ENCODE measurements around the gene AKR1D1.
"Not testable (repeated sequence)": the region's sequence is repeated elsewhere in the genome, so short reads cannot be mapped to it uniquely, and the experiment has no call there.

Gene AKR1D1

DNA sequence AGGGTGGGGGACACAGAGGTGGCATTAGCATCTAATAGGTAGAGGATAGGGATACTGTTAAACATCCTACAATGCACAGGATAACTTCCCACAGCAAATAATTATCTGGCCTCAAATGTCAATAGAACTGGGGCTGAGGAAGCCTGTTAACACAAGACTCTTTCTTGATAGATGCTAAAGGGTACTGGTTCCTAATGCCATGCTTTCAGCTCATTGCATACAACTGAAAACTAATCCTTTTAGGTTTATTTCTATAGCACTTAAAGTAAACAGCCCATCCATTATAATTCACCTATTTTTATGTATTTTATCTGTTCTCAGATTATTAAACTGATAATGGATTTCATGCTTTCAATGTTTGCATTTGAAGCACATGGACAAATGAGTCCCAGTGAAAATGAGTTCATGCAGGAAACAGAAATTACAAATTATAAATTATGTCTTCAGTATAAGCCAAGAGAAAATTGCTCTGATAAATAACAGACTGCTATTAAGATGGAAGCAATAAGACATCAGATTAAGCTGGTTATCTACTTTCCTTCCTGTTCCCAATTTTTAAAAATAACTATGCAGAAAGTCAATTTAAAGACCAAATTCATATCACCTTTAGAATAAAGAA, 66.4 kb downstream of the AKR1D1 start:
- Histone ChIP-seq H3K9me3 (ENCODE audit: control insufficient read depth, low read length) (no peaks in the 10 kb centered on the region), H3K79me2 (no peaks in the 10 kb centered on the region)
- no peak for TF ChIP-seq CTCF (IDR thresholded peaks at IDR 0.05)

GRCh38 chr7:138144958-138145357, 68.7 kb downstream of the AKR1D1 start:
- H3K79me2 ChIP-seq: no peaks in the 10 kb centered on the region

More for the DNA sequence above, 66.4 kb downstream of the AKR1D1 start:
- no peaks in the 10 kb centered on the region for H3K36me3 ChIP-seq (ENCODE audit: control insufficient read depth, insufficient read depth, low read length)
- H3K4me3 ChIP-seq (ENCODE audit: low read depth, low read length): no peak overlapping the region
- no peak overlapping the region for H3K27ac ChIP-seq
- H3K27me3 ChIP-seq (ENCODE audit: control insufficient read depth, insufficient read depth, low read length): no peaks in the 10 kb centered on the region
- no peak overlapping the region for H3K4me2 ChIP-seq (ENCODE audit: low read length)
- H3K9ac ChIP-seq: no peak overlapping the region
- no peaks in the 10 kb centered on the region for H3K4me1 ChIP-seq
- H2AFZ ChIP-seq: no peak overlapping the region

GRCh38 chr7:138146221-138146620, 70.0 kb downstream of the AKR1D1 start:
- not testable (repeated sequence) for H3K79me2 ChIP-seq; H3K36me3 ChIP-seq (ENCODE audit: control insufficient read depth, insufficient read depth, low read length); H2AFZ ChIP-seq; H3K4me1 ChIP-seq; H3K4me3 ChIP-seq (ENCODE audit: low read depth, low read length); H3K27ac ChIP-seq; H3K27me3 ChIP-seq (ENCODE audit: control insufficient read depth, insufficient read depth, low read length); H3K4me2 ChIP-seq (ENCODE audit: low read length); H3K9ac ChIP-seq; H3K9me3 ChIP-seq (ENCODE audit: control insufficient read depth, low read length)

More at GRCh38 chr7:138144958-138145357, 68.7 kb downstream of the AKR1D1 start:
- Histone ChIP-seq H3K4me2 (ENCODE audit: low read length) (no peak overlapping the region), H3K9me3 (ENCODE audit: control insufficient read depth, low read length) (no peaks in the 10 kb centered on the region), H3K27ac (no peak overlapping the region), H2AFZ (no peak overlapping the region), H3K9ac (no peak overlapping the region), H3K4me3 (ENCODE audit: low read depth, low read length) (no peak overlapping the region), H3K4me1 (no peaks in the 10 kb centered on the region), H3K36me3 (ENCODE audit: control insufficient read depth, insufficient read depth, low read length) (no peaks in the 10 kb centered on the region), H3K27me3 (ENCODE audit: control insufficient read depth, insufficient read depth, low read length) (no peaks in the 10 kb centered on the region)
- TF ChIP-seq CTCF (IDR thresholded peaks at IDR 0.05): no peak

GRCh38 chr7:138146757-138147734, 70.8 kb downstream of the AKR1D1 start:
- H3K9ac ChIP-seq: not testable (repeated sequence)

DNA sequence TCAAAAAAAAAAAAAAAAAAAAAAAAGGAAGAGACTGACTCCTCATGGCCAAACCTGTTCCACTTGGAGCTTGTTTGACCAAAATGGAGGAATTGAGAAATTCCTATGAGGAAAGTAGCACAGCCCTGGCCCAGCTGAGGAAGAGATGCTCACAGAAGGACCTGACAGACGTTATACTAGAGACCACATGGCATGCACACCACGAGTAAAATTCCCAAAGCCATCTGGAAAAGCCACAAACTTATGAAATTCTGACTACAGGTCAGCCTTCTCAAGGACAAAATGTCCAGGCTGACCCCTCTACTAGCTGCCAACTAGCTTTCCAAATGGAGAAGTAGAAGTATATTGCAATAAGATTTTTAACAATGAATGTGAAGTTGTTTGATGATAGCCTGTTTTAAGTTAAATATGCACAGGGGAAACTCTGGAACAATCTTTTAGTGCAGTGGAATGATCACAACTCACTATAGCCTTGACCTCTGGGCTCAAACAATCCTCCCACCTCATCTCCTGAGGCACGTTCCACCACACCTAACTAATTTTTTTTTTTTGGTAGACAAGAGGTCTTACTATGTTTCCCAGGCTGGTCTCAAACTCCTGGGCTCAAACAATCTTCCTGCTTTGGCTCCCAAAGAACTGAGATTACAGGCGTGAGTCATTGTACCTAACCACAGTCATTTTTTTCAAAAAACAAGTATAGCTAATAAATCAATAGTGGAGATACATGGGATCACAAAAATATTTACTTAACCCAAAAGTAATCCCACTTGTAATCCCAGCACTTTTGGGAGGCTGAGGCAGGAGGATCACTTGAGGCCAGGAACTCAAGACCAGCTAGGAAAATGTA, 75.7 kb downstream of the AKR1D1 start:
- H3K27me3 ChIP-seq (ENCODE audit: control insufficient read depth, insufficient read depth, low read length): no peaks in the 10 kb centered on the region
- H3K4me2 ChIP-seq (ENCODE audit: low read length): no peak overlapping the region
- H3K27ac ChIP-seq: no peak overlapping the region
- H3K4me3 ChIP-seq (ENCODE audit: low read depth, low read length): no peak overlapping the region
- no peaks in the 10 kb centered on the region for H3K36me3 ChIP-seq (ENCODE audit: control insufficient read depth, insufficient read depth, low read length)
- H3K9me3 ChIP-seq (ENCODE audit: control insufficient read depth, low read length): no peaks in the 10 kb centered on the region
- no peak overlapping the region for H2AFZ ChIP-seq
- no peak overlapping the region for H3K9ac ChIP-seq
- no peak for TF ChIP-seq CTCF (IDR thresholded peaks at IDR 0.05)
- H3K79me2 ChIP-seq: no peaks in the 10 kb centered on the region
- H3K4me1 ChIP-seq: no peaks in the 10 kb centered on the region

More at GRCh38 chr7:138146757-138147734, 70.8 kb downstream of the AKR1D1 start:
- not testable (repeated sequence) for H3K4me1 ChIP-seq; H3K9me3 ChIP-seq (ENCODE audit: control insufficient read depth, low read length); H3K4me3 ChIP-seq (ENCODE audit: low read depth, low read length); H3K36me3 ChIP-seq (ENCODE audit: control insufficient read depth, insufficient read depth, low read length); H3K27me3 ChIP-seq (ENCODE audit: control insufficient read depth, insufficient read depth, low read length); H3K4me2 ChIP-seq (ENCODE audit: low read length); H3K27ac ChIP-seq; H3K79me2 ChIP-seq; H2AFZ ChIP-seq
